NB4 (cell line): ENCODE data around the gene STAB1.

Experiments
- CTCF ChIP-seq: IDR thresholded peaks from one replicate; pipeline ENCODE4 v1.5.1; 2012; ENCODE audit warnings: low read depth, low read length
- MYC ChIP-seq: IDR thresholded peaks from 2 replicates; pipeline ENCODE4 v1.6.1; 2011; ENCODE audit warnings: low read depth, low read length
- POLR2A ChIP-seq: IDR thresholded peaks from 2 replicates; pipeline ENCODE4 v1.6.1; 2011; ENCODE audit warnings: mild to moderate bottlenecking; ENCODE audit not compliant: insufficient read length; ENCODE audit errors: extremely low read depth

GRCh38 chr3:52501046-52501445 lies 5.9 kb downstream of the STAB1 start:
- TF ChIP-seq POLR2A (no peak), CTCF (no peak), MYC (no peak)
